ENCODE results near the gene KCNIP1.

GRCh38 chr5:170484847-170485615 is 18.8 kb upstream of the KCNIP1 start:
- TF ChIP-seq, protein P1, sequence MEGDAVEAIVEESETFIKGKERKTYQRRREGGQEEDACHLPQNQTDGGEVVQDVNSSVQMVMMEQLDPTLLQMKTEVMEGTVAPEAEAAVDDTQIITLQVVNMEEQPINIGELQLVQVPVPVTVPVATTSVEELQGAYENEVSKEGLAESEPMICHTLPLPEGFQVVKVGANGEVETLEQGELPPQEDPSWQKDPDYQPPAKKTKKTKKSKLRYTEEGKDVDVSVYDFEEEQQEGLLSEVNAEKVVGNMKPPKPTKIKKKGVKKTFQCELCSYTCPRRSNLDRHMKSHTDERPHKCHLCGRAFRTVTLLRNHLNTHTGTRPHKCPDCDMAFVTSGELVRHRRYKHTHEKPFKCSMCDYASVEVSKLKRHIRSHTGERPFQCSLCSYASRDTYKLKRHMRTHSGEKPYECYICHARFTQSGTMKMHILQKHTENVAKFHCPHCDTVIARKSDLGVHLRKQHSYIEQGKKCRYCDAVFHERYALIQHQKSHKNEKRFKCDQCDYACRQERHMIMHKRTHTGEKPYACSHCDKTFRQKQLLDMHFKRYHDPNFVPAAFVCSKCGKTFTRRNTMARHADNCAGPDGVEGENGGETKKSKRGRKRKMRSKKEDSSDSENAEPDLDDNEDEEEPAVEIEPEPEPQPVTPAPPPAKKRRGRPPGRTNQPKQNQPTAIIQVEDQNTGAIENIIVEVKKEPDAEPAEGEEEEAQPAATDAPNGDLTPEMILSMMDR (IDR thresholded peaks at IDR 0.05; ENCODE audit: poor library complexity) = no peak
- TF ChIP-seq EZH2 (IDR thresholded peaks at IDR 0.05; ENCODE audit: borderline replicate concordance) (no peak), EZH2phosphoT487 (IDR thresholded peaks at IDR 0.05; ENCODE audit: low read depth, severe bottlenecking, unreplicated experiment) (no peak)

Data from hepatocyte (in vitro differentiated cells).